HG03097 (cell line): Measurements from ENCODE around the gene VGF.

Experiments used
- ATAC-seq: cut with Tn5 transposase; IDR thresholded peaks from one replicate; pipeline ENCODE4 v1.9.1; 2021; ENCODE audit not compliant: unreplicated experiment, low FRiP score

VGF gene

DNA sequence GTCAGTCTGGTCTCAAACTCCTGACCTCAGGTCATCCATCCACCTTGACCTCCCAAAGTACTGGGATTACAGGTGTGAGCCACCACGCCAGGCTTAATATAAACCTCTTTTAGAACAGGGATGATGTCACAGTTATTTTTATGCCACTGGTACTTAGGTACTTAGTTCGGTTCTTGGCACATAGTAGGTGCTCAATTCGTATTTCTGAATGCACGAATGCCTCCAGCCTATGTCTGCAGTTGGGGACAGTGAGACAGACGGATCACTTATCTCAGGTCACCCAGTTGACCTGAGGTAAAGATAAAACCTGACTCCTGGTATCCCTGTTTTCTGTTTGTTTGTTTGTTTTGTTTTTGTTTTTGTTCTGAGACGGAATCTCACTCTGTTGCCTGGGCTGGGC is 20.8 kb upstream of the VGF start:
- ATAC-seq = no peak

DNA sequence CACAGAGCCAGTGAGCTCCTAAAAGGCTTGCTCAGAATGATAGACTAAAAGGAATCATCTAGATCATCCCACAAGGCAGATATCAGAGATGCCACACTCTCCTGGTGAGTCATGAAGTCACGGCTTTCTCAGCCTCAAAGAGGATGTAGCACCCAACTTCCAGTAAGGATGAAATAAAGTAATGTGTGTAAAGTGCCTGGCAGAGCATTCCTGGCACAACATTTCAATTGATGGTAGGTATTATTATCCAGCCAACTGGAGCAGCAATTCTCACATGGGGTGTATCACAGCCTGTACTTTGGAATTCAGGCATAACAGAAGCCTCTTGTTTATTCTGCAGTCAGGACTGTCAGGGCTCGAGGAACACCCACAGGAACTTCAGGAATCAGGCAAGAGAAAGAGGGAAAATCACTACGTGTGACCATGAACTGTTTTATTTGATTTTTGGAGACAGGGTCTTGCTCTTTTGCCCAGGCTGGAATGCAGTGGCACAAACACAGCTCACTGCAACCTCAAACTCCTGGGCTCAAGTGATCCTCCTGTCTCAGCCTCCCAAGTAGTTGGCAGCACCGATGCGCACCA is 20.0 kb upstream of the VGF start:
- no peak for ATAC-seq

DNA sequence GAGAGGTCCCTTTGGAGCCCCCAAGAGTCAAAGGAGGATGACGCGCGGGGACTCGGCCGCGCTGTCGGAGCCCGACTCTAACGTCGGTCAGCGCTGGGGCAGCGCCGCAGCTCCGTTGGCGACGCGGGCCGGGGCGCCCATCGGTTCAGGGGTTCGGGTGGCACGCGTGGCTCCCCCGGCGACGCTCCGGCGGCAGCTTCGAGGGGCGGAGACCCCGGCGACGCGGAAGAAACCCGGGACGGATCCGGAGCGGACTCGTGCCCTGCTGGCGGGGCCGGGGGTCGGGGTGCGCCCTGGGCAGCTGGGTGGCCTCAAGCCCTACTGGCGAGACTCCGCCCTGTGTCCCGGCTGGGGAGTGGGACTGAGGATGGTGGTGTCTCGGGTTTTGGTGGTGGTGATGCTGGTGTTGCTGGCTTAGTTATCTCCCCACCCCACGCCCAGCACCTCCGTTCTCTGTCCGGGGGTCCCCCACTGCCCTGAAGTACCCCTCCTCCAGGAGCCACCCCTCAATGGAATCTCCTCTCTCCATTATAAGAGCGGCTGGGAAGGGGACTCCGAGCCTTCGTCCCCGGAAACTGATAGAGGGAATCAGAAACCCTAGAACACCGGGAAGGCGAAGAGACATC is 14.9 kb upstream of the VGF start, which contains the start of gene NAT16:
Gene NAT16, minus strand, starts transcription at position 164 of the 626 bp plus-strand sequence. CDS start 5,486 bp downstream, outside the sequence.
- no peak for ATAC-seq

DNA sequence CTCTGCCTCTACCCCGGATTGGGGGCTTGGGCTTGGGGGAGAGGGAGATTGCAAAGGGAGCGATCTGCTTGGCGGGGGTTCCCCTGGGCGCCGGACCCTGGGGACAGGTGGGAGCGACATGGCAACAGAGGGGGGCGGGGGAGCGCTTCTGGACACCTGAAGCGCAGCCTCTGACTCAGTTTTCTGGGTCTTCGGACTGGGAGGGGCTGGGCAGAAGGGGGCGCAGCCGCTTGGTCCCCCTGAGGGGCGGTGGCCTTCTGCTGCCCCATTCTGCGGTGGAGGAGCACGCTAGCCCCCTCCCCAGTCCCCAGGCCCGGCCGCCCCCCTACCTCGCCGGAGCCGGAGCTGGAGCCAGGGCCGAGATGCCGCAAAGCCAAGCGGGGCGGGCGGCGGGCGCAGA is 14.3 kb upstream of the VGF start:
- no peak for ATAC-seq

DNA sequence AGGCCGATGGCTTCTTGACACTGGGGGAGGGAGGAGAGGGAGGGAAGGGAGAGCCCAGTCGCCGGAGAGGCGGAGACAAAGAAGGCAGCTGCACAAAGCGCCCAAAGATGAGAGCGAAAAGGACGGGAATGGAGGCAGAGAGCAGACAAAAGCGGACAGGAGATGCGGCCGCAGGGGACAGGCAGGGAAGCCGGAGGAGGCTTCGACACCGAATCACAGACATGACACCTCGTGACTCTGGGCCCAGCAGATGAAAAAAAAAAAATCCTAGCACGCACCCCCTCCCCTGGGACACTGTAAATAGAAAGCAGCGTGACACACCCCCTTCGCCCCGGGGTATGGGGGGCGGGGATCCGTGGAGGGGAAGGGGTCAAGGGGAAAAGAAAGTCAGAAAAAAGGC is 13.7 kb upstream of the VGF start:
- ATAC-seq = no peak

DNA sequence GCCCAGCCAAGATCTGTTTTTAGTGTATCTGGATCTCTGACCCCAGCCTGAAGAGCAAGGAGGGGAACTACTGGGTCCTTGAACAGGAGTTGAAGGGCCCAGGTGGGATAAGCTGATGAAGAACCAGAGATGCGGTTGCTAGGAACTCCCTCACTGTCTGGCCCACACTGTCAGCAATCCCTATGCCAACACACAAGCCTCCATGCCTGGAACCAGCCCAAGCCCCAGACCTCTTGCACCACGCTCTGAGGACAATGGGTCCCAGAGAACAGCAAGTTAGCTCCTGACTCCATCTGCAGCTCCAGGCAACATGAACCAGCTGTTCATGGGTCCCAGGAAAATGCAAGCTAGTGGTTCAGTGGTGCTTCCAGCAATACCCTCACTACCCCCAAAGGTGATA is 12.3 kb upstream of the VGF start:
- ATAC-seq = no peak

DNA sequence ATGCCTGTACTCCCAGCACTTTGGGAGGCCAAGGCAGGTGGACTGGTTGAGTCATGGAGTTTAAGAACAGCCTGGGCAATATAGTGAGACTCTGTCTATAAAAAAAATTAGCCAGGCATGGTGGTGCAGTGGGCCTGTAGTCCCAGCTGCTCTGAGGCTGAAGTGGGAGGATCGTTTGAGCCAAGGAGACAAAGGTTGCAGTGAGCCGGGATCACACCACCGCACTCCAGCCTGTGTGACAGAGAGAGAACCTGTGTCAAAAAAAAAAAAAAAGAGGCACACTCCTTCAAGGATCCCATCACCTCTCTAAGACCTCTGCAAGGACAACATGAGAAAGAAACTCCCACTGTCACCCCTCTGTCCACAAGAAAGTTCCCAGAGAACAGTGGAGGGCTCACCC is 10.3 kb upstream of the VGF start:
- no peak for ATAC-seq

DNA sequence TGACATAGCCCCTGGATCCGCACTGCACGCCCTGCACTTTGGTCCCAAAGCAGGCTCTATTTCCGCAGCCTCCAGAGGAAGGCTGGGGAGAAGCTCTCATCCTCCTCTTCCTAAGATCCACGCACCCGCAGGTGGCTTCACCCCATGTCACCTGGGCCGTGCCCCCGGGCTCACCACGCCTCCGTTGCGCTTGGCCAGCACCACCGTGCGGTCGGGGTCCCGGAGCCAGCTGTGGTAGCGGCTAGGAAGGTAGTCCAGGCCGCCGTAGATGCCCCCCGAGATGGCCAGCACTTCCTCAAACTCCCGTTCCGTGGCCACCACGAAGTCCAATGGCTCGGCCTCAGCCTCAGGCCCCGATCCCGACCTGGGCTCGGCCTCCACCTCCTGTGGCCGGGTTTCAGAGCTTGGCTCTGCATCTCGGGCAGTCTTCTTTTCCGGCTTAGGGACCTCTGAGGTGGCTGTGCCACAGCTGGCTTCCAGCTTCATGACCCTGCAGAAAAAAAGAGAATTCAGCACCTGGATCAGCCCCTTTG is 9.0 kb upstream of the VGF start:
- no peak for ATAC-seq

DNA sequence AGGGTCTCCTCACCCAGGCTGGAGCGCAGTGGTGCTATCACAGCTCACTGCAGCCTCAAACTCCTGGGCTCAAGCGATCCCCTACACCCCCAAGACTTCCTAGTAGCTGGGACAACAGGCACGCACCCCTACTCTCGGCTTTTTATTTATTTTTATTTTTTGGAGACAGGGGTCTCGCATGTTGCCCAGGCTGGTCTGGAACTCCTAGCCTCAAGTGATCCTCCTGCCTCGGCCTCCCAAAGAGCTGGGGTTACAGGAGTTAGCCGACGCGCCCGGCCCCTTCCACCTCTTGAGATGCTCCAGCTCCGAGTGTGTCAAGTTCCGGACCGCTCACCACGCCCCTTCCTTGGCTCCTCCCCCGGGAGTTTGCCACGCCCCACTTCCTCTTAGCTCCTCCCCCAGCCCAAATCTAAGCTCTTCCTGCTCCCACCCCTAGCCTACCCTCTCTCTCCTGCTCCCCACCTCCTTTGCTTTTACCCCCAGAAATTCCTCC is 8.4 kb upstream of the VGF start:
- ATAC-seq = no peak

DNA sequence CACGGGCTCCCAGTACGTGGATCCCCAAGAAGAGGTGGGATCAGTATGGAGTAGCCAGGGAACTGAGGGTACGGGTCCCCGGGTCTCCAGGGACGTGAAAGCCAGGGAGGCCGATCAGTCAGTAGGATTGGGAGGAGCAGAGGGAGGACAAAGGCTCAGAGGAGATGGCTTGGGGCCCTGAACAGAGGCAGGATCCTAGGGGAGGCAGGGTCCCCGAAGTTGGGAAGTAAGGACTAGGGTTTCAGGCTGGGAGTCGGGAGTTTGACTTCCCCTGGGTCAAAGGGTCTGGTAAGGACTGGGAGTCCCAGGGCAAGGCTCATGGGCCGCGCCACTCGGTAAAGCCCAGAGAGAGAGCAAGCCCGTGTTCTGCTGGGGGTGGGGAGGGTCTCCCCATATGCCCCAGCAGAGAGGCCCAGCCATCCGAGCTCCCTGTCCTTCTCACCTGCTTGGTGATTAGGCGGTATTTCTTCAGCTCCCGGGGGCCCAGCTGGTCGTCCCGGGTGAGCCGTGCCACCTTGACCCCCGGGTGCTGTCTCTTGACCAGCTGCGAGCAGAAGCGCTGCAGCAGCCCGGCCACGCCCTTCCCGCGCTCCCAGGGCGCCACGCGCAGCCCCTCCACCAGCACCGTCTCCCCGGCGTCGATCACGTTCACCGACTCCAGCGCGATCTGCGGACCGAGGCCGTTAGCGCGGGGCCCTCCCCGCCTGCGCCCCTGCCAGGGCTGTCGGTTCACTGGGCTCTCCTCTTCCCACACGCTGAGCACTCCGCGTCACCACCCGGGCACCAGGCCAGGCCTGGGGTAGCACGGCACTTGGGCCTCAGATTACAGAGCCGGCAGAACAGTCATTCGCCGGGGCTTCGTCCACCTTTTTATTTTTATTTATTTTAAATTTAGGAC is 7.7 kb upstream of the VGF start:
- ATAC-seq = no peak

DNA sequence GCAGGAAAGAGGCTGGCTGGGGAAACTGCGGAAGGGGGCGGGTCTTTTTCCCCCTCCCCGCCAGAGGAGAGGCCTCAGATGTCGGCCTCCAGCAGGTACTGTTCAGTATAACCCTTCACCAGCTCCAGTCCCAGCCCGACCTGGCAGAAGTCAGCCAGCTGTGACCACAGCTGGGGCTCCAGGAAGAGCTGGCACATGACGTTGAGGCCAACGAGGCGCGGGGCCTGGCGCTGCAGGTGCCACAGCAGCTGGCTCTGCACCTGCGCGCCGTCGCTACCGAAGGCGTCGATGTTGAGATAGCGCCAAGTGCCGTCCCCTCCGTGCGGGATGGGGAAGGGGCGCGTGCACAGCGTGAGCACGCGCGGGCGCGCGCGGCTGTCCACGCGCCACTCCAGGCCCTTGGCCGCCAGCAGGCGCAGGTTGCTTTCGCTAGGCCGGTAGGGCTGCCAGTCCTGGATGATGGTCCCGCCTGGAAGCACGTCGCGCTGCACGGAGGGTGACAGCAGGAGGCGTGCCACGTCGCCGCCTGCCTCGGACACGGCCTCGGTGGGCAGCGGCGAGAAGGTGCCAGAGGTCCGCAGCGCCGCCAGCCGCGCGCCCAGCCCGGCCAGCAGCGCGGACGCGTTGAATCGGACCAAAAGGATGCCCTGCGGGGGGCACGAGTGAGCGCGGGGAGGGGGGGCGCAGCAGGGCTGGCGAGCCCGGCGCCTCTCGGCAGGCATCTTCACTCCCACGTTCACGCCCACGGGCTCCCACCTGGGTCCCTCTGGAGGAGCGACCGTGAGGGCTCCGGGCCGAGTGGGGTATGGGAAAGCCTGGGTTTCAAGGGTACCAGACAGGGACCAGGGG is 6.9 kb upstream of the VGF start:
- no peak for ATAC-seq

DNA sequence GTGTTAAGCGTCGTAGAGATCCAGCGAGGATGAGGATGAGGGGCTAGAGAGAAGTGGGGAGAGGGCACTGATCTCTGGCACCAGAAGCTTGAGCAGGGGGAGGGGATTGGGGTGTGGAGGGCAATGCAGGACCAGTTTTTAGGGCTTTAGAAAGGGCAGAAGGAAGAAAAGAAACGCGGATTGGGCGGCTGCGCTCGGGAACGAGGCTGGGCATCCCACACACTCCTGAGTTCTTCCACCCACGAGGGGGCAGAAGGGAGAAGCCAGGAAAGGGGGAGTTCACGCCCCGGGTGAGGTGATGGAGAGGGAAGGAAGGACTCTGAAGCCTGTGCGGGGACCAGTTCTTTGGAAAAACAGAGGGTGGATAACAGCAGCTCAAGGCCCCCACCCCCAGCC is 6.1 kb upstream of the VGF start:
- no peak for ATAC-seq

DNA sequence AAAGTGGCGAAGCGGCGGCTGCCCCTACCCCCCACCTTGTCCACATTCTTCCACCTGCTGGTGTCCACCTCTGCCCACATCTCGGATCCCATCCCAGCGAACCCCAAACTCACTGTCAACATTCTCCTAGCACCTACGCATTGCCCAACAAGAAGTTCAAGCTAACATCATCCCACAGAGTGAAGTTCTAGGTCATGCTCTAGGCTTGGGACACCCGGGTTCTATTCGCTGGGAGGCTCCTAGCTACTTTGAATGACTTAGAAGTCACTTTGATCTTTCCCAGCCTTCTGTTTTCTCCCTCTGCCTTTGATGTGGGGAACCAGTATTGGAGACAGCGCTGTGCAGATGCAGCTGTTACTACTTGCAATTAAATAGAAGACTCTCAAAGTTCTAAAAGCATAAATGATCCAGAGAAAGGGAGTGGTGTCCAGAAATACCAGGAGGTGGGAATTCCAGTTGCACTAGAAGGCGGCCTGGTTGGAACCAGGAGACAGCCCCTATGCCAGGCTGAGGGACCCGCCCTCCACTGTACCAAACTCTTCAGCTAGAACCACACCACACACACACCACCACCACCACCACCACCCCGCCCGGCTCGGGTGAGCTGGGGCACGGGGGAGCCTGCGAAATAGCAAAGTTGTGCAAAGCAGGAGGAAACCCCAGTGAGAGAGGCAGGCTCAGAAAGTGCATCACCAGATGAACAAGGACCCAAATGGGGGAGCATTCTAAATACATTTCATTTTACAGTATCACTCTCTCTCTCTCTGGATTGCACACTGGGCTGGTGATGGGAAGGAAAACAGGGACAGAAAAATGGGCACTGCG is 5.5 kb upstream of the VGF start:
- ATAC-seq = no peak

DNA sequence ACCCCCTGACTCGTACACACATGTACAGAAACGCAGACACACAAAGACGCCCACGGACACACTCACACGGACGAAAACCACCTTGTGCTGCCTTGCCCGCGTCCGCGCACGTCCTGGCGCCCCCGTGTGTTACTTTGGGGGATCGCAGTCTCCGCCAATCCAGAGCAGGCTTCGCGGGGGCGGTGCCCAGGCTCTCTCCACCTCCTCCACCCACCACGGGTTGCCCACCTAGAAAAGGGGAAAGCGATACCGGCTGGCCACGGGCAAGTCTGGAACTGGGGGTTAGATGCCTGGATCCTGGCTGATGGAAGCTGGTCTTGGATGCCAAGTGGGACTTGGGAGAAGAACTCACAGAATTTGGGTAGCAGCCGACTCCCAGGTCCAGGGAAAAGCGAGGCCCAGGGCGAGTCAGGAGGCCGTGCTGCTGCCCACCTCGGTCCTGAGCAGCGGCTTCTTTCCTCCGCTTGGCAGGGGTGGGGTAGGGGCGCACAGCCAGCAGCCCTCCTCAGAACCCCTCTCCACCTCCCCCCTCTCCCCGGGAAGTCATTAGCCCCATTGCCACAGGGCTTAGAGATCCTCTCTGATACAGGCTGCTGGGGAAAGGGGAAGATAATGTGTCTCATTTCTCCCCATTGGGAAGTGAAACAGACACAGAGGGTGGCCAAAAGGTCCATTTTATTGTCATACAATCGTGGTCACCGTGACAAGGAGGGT is 4.6 kb upstream of the VGF start:
- peak; percentile 44 for ATAC-seq

DNA sequence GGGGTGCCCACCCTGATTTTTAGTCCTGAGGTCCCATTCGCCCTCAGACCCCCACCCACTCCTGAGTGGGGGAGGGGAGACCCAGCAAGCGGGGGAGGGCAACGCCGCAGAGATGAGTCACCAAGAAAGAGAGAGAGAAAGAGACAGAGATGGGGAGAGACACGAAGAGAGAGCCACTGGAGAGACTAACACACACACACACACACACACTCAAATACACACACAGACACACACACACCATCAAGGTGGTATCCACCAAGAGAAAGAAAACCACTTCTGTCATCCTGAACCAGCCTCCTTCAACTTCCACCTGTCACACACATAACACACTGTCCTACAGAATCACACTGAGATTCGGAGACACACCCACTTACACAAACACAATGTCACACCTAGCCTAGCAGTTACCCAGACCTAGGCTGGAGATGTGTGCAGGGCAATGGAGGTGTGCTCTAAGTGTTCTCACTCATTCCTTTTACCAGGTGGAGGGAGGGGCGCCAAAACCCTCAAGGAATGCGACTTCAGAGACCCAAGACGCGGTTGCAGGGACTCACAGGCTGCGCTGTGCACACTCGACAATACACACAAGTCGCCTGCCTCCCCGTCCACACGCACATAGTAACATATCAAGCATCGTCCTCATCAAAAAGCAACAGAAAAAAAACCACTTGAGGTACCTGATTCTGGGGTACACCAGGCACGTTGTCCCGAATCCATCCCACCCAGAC is 3.9 kb upstream of the VGF start:
- ATAC-seq = no peak

DNA sequence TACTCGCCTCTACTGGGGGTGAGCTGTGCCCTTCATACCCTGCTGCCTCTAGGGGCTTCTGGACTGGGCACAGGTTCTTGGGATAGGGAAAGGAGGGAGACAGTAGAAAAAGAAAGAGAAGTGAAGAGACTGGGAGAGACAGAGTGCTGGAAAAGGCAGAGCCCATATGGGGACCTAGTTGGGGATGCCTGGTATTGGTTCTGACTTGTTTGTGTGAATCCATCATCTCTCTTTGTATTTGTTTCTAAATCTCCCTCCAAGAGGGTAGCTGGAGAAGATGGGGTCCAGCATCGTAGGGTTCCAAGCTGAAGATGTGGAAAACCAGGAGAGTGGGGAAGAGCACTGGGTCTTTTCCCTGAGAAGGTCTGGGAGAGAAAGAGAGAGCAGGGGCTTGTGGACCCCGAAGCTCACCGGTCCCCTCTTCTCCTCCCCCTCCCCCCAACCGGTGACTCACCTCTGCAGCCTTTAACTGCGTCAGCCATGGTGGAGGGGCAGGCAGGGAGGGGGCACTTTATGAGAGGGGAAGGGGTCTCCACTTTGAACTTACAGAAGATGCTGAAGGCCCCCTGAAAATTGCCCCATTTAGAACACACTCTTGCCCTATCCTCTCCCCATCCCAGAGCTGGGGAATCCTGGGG is 3.2 kb upstream of the VGF start:
- ATAC-seq = no peak

DNA sequence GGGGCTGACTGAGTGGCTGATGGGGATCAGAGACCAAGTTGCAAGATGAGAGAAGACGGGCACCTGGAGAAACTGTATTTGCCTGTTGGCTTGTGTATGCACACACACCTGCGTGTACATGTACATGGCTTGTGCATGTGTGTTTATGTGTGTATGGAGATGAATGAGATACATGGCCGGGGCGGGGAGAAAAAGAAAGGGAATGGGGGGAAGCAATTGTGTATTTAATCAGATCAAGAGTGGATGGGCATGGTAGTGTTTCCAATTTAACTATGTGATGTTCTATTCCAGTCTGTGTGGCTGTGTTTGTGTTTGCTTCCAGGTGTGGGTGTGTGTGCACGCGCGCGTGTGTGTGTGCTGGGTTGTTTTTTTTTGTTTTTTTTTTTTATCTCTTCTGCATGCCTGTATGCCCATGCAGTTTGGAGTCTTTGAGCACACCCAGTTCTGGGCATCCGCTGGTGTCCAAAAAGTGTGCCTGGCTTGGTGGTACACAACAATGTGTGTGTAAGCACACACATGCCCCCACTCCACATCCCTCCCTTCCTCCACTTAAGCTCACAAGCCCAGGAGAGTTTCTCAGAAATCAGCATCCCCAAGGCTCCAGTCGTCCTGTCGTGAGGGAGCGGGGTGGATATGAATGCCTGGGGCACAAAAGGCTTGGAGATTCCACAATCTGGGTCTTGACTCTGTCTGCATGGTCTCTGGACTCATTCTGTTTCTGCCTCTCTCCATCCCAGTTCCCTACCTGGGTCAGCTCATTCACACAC is 2.5 kb upstream of the VGF start:
- ATAC-seq = no peak
